ENCODE data around the gene ZNF25.

DNA sequence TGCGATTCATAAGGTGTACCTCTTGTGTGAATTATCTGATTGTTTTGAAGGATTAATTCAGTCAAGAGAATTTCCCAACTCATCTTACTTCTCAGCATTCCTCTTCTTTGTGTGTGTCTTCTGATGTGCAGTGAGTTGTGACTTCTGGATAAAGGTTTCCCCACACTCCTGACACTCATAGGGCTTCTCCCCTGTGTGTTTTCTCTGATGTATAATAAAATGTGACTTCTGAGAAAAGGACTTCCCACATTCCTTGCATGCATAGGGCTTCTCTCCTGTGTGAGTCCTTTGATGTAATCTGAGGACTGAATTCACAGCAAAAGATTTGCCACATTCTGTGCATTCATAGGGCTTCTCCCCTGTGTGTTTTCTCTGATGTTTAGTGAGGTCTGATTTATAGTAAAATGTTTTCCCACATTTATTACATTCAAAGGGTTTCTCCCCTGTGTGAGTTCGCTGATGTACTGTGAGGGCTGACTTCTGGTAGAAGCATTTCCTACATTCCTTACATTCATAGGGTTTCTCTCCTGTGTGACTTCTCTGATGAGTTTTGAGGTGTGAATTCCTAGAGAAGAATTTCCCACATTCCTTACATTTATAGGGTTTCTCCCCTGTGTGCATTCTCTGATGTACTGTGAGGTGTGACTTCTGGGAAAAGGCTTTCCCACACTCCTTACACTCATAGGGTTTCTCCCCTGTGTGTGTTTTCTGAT lies 24.2 kb downstream of the ZNF25 start:
- no peak for TF ChIP-seq POLR2A (IDR thresholded peaks at IDR 0.05; ENCODE audit: low read depth, low read length)
- no peak for TF ChIP-seq TAF1 (IDR thresholded peaks at IDR 0.05; ENCODE audit: borderline replicate concordance, low read depth, low read length)

All from GM12892 (cell line).